ENCODE measurements around the gene PISD. TPM values are rescaled to one million over a fixed set of nuclear protein-coding genes. Genes with fewer than 3 reads are reported as not detected.

The PISD gene
- total RNA-seq, 2 donors from 2014 or later: 32.9 to 35.5 TPM

GRCh38 chr22:31629741-31630184 lies 32.3 kb downstream of the PISD start:
- ATAC-seq: no peak
- intact Hi-C loops (cut with DNase I, micrococcal nuclease): loop anchor here in 1 of 2 donors (5.0 kb wide), 1 partner anchor 72 kb away; no protein-coding TSS in a partner anchor
- DNase-seq: no peak

GRCh38 chr22:31628969-31629708 lies 32.9 kb downstream of the PISD start:
- no peak for ATAC-seq
- intact Hi-C loops (cut with DNase I, micrococcal nuclease): no loop called here
- DNase-seq: no peak

GRCh38 chr22:31628362-31628761 lies 33.7 kb downstream of the PISD start:
- intact Hi-C loops (cut with DNase I, micrococcal nuclease): no loop called here
- ATAC-seq (no peak), DNase-seq (no peak)

GRCh38 chr22:31627223-31627731 lies 34.7 kb downstream of the PISD start:
- intact Hi-C loops (cut with DNase I, micrococcal nuclease): no loop called here
- ATAC-seq: no peak
- no peak for DNase-seq

- ATAC-seq: no peak
- intact Hi-C loops (cut with DNase I, micrococcal nuclease): no loop called here
- DNase-seq: no peak
Measured at GRCh38 chr22:31626427-31627150, 35.4 kb downstream of the PISD start.

- no peak for ATAC-seq
- DNase-seq: peak in 1 of 2 donors; percentile 43
- intact Hi-C loops (cut with DNase I, micrococcal nuclease): no loop called here
Measured at GRCh38 chr22:31625661-31626426, 36.2 kb downstream of the PISD start.

- ATAC-seq (no peak), DNase-seq (no peak)
- intact Hi-C loops (cut with DNase I, micrococcal nuclease): no loop called here
Measured at GRCh38 chr22:31625257-31625640, 36.8 kb downstream of the PISD start.

- intact Hi-C loops (cut with DNase I, micrococcal nuclease): no loop called here
- DNase-seq (no peak), ATAC-seq (no peak)
Measured at GRCh38 chr22:31623592-31624304, 38.3 kb downstream of the PISD start.

GRCh38 chr22:31622980-31623379 lies 39.0 kb downstream of the PISD start:
- intact Hi-C loops (cut with DNase I, micrococcal nuclease): no loop called here
- ATAC-seq (no peak), DNase-seq (no peak)

- intact Hi-C loops (cut with DNase I, micrococcal nuclease): no loop called here
- no peak for DNase-seq
Measured at GRCh38 chr22:31621507-31622124, 40.4 kb downstream of the PISD start.

GRCh38 chr22:31620756-31621480 lies 41.1 kb downstream of the PISD start:
- ATAC-seq (no peak), DNase-seq (no peak)
- intact Hi-C loops (cut with DNase I, micrococcal nuclease): no loop called here

More at GRCh38 chr22:31621507-31622124, 40.4 kb downstream of the PISD start:
- no peak for ATAC-seq

GRCh38 chr22:31619611-31620300 lies 42.3 kb downstream of the PISD start:
- DNase-seq: no peak
- intact Hi-C loops (cut with DNase I, micrococcal nuclease): no loop called here
- ATAC-seq: no peak

- DNase-seq (no peak), ATAC-seq (no peak)
- intact Hi-C loops (cut with DNase I, micrococcal nuclease): no loop called here
Measured at GRCh38 chr22:31618471-31619176, 43.4 kb downstream of the PISD start.

- intact Hi-C loops (cut with DNase I, micrococcal nuclease): no loop called here
- peak in 1 of 2 donors; percentile 42 for DNase-seq
- ATAC-seq: peak; percentile 53
Measured at GRCh38 chr22:31618057-31618456, 44.0 kb downstream of the PISD start.

- DNase-seq (peak in 1 of 2 donors; percentile 39), ATAC-seq (peak; percentile 64)
- intact Hi-C loops (cut with DNase I, micrococcal nuclease): no loop called here
Measured at GRCh38 chr22:31616315-31616980, 45.6 kb downstream of the PISD start.

- DNase-seq (no peak), ATAC-seq (no peak)
- intact Hi-C loops (cut with DNase I, micrococcal nuclease): no loop called here
Measured at GRCh38 chr22:31615940-31616314, 46.1 kb downstream of the PISD start.
